ENCODE data around the gene CCNT2.

DNA sequence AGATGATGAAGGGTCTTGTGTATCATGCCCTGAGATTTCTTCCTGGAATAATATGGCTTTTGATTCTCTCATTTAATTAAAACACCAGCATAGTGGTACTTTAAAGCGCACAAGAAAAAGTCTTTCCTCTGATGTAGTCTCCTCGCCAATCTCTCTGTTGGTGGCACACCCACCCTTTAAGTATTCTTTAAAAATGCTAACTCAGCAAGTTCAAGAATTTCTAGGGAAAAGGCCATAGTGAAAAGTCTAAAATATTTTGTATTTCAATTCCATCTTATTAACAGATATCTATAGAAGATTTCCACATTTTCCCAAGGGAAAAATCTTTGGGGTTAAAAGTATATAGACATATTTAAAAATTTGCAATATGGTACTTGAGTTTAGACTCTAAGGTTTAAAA, 45.5 kb upstream of the CCNT2 start:
- TF ChIP-seq GATA2 (IDR thresholded peaks at IDR 0.05; ENCODE audit: low read depth, low read length), result no peak
- no peak for TF ChIP-seq GATA3 (IDR thresholded peaks at IDR 0.05; ENCODE audit: low read depth, low read length)
